SHP77 (cell line): Measurements from ENCODE around the gene HTD2.

Source experiments
- DNase-seq, 2 experiments: peaks; one replicate each; lab custom pipeline; 2025; lab: John Stamatoyannopoulos, UW

Gene HTD2

DNA sequence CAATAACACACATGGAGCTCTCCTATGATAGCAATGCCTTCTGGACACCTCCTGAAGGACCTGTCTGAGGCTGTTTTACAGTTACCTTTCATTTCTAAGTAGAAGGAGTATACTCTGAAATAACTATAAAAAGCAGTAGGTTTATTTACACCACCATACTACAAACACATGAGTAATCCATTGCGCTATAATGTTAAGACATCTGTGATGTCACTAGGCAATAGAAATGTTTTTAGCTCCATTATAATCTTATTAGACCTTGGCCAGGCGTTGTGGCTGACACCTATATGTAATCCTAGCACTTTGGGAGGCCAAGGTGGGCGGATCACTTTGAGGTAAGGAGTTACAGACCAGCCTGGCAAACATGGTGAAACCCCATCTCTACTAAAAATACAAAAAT is 51.1 kb downstream of the HTD2 start:
- no peak for DNase-seq

GRCh38 chr3:58358092-58358491 is 51.8 kb downstream of the HTD2 start:
- no peak for DNase-seq

- no peak for DNase-seq
These were observed 52.5 kb downstream of the HTD2 start for GRCh38 chr3:58358808-58359207.

DNA sequence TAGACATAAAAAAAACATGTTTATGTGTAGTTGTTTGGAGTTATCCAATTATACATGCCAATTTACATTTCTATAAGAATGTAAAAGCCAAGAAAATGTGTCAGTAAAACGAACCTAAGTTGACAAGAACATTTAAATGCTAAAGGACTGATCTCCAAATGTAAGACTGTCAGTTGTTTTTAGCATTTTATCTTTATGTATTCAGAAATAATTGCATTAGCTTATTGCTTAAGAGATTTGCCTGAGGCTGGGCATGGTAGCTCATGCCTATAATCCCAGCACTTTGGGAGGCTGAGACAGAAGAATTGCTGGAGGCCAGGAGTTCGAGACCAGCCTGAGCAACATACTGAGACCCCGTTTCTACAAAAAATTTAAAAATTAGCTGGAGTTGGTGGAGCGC is 53.3 kb downstream of the HTD2 start:
- DNase-seq, result no peak

- no peak for DNase-seq
These were observed 55.5 kb downstream of the HTD2 start for GRCh38 chr3:58361866-58362265.

DNA sequence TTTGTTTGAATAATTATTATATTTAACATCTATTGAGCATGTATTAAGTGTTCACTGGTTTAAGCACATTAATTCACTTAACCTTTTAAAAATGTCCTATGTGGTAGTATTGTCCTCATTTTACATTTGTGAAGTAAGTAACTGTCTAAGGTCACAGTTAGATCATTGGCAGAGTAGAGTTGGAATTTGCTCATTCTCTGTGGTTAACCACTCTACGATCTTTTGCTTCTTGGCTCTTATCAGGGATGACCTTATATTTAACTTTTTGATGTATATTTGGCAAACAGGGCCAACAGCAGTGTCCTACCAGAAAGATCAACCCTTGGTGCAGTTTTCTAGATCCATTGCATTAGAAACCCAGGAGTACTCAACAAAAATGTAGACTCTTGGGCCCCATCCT is 60.4 kb downstream of the HTD2 start:
- no peak for DNase-seq

GRCh38 chr3:58369038-58369437 is 62.7 kb downstream of the HTD2 start:
- no peak for DNase-seq
